Neural cell (in vitro differentiated cells): Measurements from ENCODE around the gene ARL5B. TPM values are rescaled to one million over a fixed set of nuclear protein-coding genes. Genes with fewer than 3 reads are reported as not detected.

Source experiments
- H2AFZ ChIP-seq: fragments of 200-600, 300-800 bp; sonication (generic), shearing (Covaris generic); 2 replicates; pipeline ENCODE4 v1.6.0; 2014; ENCODE audit warnings: low read depth, mild to moderate bottlenecking, antibody characterized with exemption, low read length, moderate library complexity
- H3F3A ChIP-seq: fragments of 200-600 bp; shearing (Covaris generic); 2 replicates; pipeline ENCODE4 v1.6.1; 2016; ENCODE audit warnings: mild to moderate bottlenecking, moderate library complexity, mixed read lengths, antibody characterized with exemption, low read length; ENCODE audit not compliant: insufficient read depth, poor library complexity, severe bottlenecking
- H3K27ac ChIP-seq: fragments of 200-600, 300-800 bp; sonication (generic), shearing (Covaris generic); 2 replicates; pipeline ENCODE4 v1.5.1; 2014; ENCODE audit warnings: mild to moderate bottlenecking, low read length, moderate library complexity
- H3K27me3 ChIP-seq: fragments of 300-800, 200-600 bp; sonication (generic), shearing (Covaris generic); 2 replicates; pipeline ENCODE4 v1.6.0; 2014; ENCODE audit warnings: mild to moderate bottlenecking, low read depth, low read length, moderate library complexity; ENCODE audit not compliant: insufficient read depth
- H3K36me3 ChIP-seq: fragments of 300-800, 200-600 bp; sonication (generic), shearing (Covaris generic); 2 replicates; pipeline ENCODE4 v1.5.1; 2014; ENCODE audit warnings: mild to moderate bottlenecking, antibody characterized with exemption, low read length, moderate library complexity; ENCODE audit not compliant: insufficient read depth
- H3K4me2 ChIP-seq: fragments of 300-800, 200-600 bp; sonication (generic), shearing (Covaris generic); 2 replicates; pipeline ENCODE4 v1.6.0; 2014; ENCODE audit warnings: mild to moderate bottlenecking, low read length
- H3K4me3 ChIP-seq: fragments of 300-800, 200-600 bp; sonication (generic), shearing (Covaris generic); 2 replicates; pipeline ENCODE4 v1.5.1; 2014; ENCODE audit warnings: mild to moderate bottlenecking, low read length, moderate library complexity
- H3K79me2 ChIP-seq: fragments of 200-600 bp; shearing (Covaris generic); replicated peaks from 2 replicates; pipeline ENCODE4 v1.6.0; 2014; ENCODE audit warnings: mild to moderate bottlenecking, low read length, moderate library complexity; ENCODE audit not compliant: insufficient read depth
- H3K9ac ChIP-seq: fragments of 300-800, 200-600 bp; sonication (generic), shearing (Covaris generic); 2 replicates; pipeline ENCODE4 v1.6.1; 2016; ENCODE audit warnings: mild to moderate bottlenecking, low read length, mixed read lengths
- H3K9me2 ChIP-seq: fragments of 200-600 bp; shearing (Covaris generic); 2 replicates; pipeline ENCODE4 v1.6.1; 2016; ENCODE audit warnings: mild to moderate bottlenecking, low read length, mixed read lengths; ENCODE audit not compliant: insufficient read depth
- H3K9me3 ChIP-seq: fragments of 200-600, 300-800 bp; sonication (generic), shearing (Covaris generic); 2 replicates; pipeline ENCODE4 v1.6.1; 2016; ENCODE audit warnings: mild to moderate bottlenecking, mixed run types, low read length, moderate library complexity, mixed read lengths
- H4K20me1 ChIP-seq: fragments of 200-600 bp; shearing (Covaris generic); 2 replicates; pipeline ENCODE4 v1.6.1; 2016; ENCODE audit warnings: mild to moderate bottlenecking, mixed run types; ENCODE audit not compliant: insufficient read depth
- EP300 ChIP-seq: fragments of 450-650 bp; conservative IDR thresholded peaks from 2 replicates; pipeline ENCODE4 v1.6.1; 2014; ENCODE audit warnings: antibody characterized with exemption, mild to moderate bottlenecking, moderate library complexity; ENCODE audit not compliant: poor library complexity, severe bottlenecking
- EZH2 ChIP-seq: fragments of 200-600, 300-800 bp; shearing (Covaris generic), sonication (generic); IDR thresholded peaks from 2 replicates; pipeline ENCODE4 v1.6.1; 2014; ENCODE audit warnings: antibody characterized with exemption, low read length, borderline replicate concordance, mild to moderate bottlenecking; ENCODE audit not compliant: insufficient read depth, poor library complexity, severe bottlenecking
- MXI1 ChIP-seq: fragments of 450-650 bp; conservative IDR thresholded peaks from 2 replicates; pipeline ENCODE4 v1.6.1; 2014; ENCODE audit warnings: antibody characterized with exemption, mild to moderate bottlenecking; ENCODE audit not compliant: poor library complexity, severe bottlenecking
- POLR2AphosphoS5 ChIP-seq: IDR thresholded peaks from 2 replicates; pipeline ENCODE4 v1.6.1; 2012
- RAD21 ChIP-seq: fragments of 450-650 bp; conservative IDR thresholded peaks from 2 replicates; pipeline ENCODE4 v1.6.1; 2014; ENCODE audit warnings: antibody characterized with exemption, mild to moderate bottlenecking, moderate library complexity
- SMC3 ChIP-seq: fragments of 450-650 bp; conservative IDR thresholded peaks from 2 replicates; pipeline ENCODE4 v1.6.1; 2014; ENCODE audit warnings: antibody characterized with exemption, mild to moderate bottlenecking, moderate library complexity; ENCODE audit not compliant: poor library complexity
- TAF1 ChIP-seq: IDR thresholded peaks from 2 replicates; pipeline ENCODE4 v1.6.1; 2012; ENCODE audit warnings: low read depth
- polyA plus RNA-seq: library from polyadenylated mRNA; depleted of rRNA; stranded (reverse); fragments of >200 nt; gene quantifications from 2 replicates; pipeline ENCODE4 v1.2.3, GENCODE V29; 2014
- TF ChIP-seq, protein P1 (sequence below): IDR thresholded peaks from 2 replicates; pipeline ENCODE4 v1.6.1; 2012; ENCODE audit warnings: borderline replicate concordance
- TF ChIP-seq, protein P2 (sequence below): fragments of 450-650 bp; IDR thresholded peaks from 2 replicates; pipeline ENCODE4 v1.5.1; 2014; ENCODE audit warnings: antibody characterized with exemption, mild to moderate bottlenecking, moderate library complexity; ENCODE audit not compliant: poor library complexity, severe bottlenecking

Gene ARL5B
- polyA plus RNA-seq, 1 donor from 2014 or later, result 50.0 TPM

DNA sequence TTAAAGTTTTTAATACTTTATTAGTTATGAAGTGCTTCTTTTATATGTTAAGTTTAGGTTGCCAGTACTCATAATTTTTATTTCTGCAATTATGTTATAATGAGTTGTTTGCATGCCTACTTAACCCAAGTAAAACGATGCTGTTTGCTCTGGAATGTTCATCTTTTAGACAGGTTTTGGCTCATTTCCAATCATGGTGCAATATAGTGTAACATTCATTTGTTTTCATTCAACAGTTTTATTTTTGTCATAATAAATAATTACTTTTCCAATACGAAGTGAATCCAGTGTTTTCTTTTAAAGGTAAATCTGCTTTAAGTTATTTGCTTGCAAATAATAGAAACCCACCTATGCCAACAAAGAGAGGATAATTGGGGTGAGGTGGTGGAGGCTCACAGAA lies 22.1 kb downstream of the ARL5B start:
- no peak for TF ChIP-seq EP300
- no peak for TF ChIP-seq MXI1
- TF ChIP-seq, protein P1, sequence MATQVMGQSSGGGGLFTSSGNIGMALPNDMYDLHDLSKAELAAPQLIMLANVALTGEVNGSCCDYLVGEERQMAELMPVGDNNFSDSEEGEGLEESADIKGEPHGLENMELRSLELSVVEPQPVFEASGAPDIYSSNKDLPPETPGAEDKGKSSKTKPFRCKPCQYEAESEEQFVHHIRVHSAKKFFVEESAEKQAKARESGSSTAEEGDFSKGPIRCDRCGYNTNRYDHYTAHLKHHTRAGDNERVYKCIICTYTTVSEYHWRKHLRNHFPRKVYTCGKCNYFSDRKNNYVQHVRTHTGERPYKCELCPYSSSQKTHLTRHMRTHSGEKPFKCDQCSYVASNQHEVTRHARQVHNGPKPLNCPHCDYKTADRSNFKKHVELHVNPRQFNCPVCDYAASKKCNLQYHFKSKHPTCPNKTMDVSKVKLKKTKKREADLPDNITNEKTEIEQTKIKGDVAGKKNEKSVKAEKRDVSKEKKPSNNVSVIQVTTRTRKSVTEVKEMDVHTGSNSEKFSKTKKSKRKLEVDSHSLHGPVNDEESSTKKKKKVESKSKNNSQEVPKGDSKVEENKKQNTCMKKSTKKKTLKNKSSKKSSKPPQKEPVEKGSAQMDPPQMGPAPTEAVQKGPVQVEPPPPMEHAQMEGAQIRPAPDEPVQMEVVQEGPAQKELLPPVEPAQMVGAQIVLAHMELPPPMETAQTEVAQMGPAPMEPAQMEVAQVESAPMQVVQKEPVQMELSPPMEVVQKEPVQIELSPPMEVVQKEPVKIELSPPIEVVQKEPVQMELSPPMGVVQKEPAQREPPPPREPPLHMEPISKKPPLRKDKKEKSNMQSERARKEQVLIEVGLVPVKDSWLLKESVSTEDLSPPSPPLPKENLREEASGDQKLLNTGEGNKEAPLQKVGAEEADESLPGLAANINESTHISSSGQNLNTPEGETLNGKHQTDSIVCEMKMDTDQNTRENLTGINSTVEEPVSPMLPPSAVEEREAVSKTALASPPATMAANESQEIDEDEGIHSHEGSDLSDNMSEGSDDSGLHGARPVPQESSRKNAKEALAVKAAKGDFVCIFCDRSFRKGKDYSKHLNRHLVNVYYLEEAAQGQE, result no peak
- no peak for TF ChIP-seq EZH2
- TF ChIP-seq SMC3, result no peak
- TF ChIP-seq, protein P2, sequence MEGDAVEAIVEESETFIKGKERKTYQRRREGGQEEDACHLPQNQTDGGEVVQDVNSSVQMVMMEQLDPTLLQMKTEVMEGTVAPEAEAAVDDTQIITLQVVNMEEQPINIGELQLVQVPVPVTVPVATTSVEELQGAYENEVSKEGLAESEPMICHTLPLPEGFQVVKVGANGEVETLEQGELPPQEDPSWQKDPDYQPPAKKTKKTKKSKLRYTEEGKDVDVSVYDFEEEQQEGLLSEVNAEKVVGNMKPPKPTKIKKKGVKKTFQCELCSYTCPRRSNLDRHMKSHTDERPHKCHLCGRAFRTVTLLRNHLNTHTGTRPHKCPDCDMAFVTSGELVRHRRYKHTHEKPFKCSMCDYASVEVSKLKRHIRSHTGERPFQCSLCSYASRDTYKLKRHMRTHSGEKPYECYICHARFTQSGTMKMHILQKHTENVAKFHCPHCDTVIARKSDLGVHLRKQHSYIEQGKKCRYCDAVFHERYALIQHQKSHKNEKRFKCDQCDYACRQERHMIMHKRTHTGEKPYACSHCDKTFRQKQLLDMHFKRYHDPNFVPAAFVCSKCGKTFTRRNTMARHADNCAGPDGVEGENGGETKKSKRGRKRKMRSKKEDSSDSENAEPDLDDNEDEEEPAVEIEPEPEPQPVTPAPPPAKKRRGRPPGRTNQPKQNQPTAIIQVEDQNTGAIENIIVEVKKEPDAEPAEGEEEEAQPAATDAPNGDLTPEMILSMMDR, result no peak
- TF ChIP-seq RAD21, result no peak
- no peak for TF ChIP-seq TAF1
- no peak for TF ChIP-seq POLR2AphosphoS5
- Histone ChIP-seq H3K27me3 (no peaks in the 10 kb centered on the region), H3K9ac (no peak overlapping the region), H3K9me2 (no peaks in the 10 kb centered on the region), H3K36me3 (no peaks in the 10 kb centered on the region), H3K27ac (no peak overlapping the region), H3K79me2 (no peaks in the 10 kb centered on the region), H3K4me3 (no peak overlapping the region), H2AFZ (no peak overlapping the region), H3K9me3 (no peaks in the 10 kb centered on the region), H4K20me1 (no peaks in the 10 kb centered on the region), H3F3A (no peaks in the 10 kb centered on the region), H3K4me2 (no peak overlapping the region)

DNA sequence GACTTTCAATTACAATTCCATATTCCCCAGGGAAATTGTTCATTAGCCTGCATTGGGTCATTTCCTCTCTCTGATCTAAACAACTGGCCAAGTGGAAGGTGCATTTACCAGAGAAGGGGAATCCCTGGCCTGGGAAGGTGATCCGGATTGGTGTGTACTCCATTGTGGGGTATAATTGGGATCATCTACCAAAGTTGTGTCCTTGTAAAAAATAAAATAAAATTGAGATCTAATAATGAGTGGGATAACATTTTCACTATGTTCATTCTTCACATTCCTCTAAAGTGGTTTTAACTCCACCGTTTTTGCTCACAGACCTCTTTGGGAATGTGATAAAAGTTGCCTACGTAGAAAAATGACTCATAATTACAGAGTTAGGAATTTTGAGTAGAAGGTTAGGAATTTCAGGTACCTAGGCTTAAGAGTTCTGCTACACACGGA lies 22.8 kb downstream of the ARL5B start:
- no peaks in the 10 kb centered on the region for H3F3A ChIP-seq
- H3K9me2 ChIP-seq, result no peaks in the 10 kb centered on the region
- no peaks in the 10 kb centered on the region for H4K20me1 ChIP-seq
- no peak overlapping the region for H3K4me2 ChIP-seq
- no peaks in the 10 kb centered on the region for H3K27me3 ChIP-seq
- TF ChIP-seq, protein P2, result no peak
- TF ChIP-seq RAD21 (no peak), EZH2 (no peak), MXI1 (no peak), TAF1 (no peak), EP300 (no peak), POLR2AphosphoS5 (no peak), SMC3 (no peak)
- TF ChIP-seq, protein P1, result no peak
- H2AFZ ChIP-seq, result no peak overlapping the region
- H3K4me3 ChIP-seq, result no peak overlapping the region
- no peak overlapping the region for H3K9ac ChIP-seq
- H3K27ac ChIP-seq, result no peak overlapping the region
- no peaks in the 10 kb centered on the region for H3K36me3 ChIP-seq
- H3K79me2 ChIP-seq, result no peaks in the 10 kb centered on the region
- H3K9me3 ChIP-seq, result no peaks in the 10 kb centered on the region
